HG02943 (cell line): ENCODE measurements around the gene FOXA2.
"Not testable (repeated sequence)": the region's sequence is repeated elsewhere in the genome, so short reads cannot be mapped to it uniquely, and the experiment has no call there.

Experiments used
- ATAC-seq: cut with Tn5 transposase; IDR thresholded peaks from one replicate; pipeline ENCODE4 v1.9.1; 2021; ENCODE audit warnings: mild to moderate bottlenecking, low read depth, moderate library complexity; ENCODE audit not compliant: unreplicated experiment

Gene FOXA2

GRCh38 chr20:22572023-22572422, 12.3 kb downstream of the FOXA2 start:
- ATAC-seq: no peak

- no peak for ATAC-seq
These were observed 15.0 kb downstream of the FOXA2 start for GRCh38 chr20:22569353-22569752.

- no peak for ATAC-seq
These were observed 15.5 kb downstream of the FOXA2 start for GRCh38 chr20:22568872-22569344.

DNA sequence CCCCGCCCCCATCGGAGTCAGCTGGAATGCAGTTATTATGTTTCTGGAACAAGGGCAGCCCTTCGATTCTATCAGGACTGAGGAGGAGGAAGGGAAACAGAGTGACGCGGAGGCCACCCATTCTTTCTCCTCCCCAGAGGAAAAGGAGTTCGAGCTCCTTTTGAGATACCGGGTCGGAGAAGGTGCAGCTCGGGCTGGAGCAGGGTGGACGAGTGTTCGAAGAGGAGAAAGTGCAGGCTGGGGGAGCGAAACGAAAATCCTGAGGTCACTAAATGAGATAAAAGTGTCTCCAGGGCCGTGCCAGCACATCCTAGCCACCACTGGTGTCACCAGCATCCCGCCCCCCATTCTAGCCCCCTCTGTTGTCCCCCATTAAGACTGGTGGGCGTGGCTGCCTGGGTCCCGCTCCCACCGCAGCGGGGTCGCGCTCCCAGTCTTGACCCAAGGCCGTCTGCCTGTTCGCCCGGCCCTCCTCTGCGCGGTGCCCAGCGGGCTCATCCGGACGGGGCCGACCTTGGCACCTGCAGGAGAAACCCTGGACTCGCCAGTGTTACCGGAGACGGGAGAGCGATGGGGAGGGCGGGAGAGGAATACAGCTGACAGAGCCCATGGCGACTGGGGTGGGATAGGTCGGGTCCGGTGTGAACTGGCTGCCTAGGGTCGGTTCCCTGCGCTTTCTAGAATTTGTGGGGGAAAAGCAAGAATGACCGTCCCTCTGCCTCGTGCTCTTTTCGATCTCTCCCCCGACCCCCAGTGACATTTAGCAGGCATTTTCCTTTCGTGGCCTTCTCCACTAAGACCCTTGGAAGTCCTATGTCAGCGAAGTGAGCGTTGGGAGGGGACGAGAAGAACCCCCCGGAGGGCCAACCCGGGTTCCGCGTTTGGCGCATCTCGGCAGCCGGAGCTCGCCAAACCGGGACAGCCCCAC, 16.2 kb downstream of the FOXA2 start:
- no peak for ATAC-seq

- ATAC-seq: no peak
These were observed 17.3 kb downstream of the FOXA2 start for GRCh38 chr20:22566876-22567658.

DNA sequence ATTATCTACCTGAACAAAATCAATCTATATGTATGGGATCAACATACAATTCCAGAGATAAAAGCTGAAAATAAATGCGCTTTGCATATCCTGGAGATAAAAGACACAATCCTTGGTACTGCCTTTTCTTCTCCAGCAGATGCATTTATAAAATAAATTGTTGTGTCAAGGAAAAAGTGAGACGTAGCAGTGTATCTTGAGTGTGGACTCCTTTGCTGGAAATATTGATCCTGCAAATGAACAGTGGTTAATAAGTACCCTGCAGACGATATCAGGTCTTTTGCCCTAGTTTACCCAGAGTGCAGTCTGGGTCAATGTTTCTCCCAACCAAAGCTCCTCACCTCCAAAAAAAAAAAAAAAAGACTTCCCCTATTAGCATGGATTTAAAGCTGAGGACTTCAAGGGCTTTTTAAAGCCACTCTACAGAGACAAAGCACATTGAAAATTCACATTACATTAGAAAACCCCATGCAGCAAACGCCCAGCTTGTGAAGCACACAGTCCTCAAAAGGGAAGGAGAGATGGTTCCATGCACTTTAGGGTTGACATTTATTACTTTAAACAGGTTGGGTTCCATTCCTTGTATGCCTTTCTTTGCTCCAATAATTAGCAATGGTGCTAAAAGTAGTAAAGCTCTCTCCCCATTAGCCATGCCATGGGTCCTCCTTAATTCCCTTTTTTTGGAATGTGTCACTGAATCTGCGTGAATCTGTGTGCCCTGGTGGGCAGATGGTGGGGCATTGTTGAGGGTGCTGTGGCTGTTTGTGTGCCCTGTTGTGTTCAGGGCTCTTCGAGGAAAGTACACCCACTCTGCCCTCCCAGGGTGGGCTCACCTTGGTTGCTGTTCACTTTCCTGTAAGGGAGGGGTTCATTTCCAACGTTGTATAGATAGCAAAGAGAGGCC, 21.1 kb downstream of the FOXA2 start:
- ATAC-seq: no peak

GRCh38 chr20:22562620-22563019, 21.8 kb downstream of the FOXA2 start:
- no peak for ATAC-seq

- no peak for ATAC-seq
These were observed 22.3 kb downstream of the FOXA2 start for GRCh38 chr20:22561965-22562577.

DNA sequence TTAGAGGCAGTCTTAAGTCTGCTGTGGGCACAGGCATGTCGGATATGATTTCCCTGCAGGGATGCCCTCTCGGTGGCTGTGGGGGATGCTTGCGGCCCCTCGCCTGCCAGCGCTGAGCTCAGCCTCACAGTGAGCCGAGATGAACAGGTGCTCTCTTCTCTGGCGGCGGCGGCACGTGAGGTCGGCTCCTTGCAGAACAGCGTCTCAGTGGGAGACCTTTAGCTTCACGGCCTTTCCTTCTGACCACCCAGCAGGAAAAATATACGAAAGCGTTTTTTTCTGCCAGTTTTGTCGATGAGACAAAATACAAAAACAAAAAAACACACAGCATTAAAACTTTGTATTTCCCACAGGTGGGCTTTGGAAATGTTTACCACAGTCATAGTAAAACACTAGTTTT, 23.6 kb downstream of the FOXA2 start:
- no peak for ATAC-seq

DNA sequence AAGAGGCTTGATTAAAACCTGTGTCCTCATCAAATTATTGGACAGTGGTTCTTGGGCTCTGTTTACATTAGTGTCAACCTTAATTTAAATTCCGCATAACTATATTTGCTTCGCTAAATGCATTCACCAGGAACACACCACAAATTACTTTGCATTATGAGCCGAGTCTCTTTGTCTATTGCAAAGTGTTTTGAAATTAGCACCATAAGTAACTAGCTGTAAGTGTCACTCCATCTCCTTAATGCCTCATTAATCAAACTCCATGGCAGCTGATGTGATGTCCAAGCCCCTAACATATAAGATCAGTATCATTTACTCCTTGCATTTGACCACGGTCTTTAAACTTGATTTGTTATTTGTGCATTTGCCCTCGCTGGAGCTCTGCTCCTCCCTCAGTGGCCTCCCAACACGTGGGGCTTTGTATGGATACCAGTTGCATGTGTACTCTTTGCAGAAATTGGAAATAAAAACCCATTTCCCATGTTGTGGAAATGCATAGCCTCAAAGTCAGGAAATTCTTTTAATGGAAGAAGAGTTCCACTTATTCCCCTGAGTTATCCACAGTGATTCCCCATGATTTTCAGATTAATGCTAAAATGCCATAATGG, 24.6 kb downstream of the FOXA2 start:
- no peak for ATAC-seq

- ATAC-seq: no peak
These were observed 26.7 kb downstream of the FOXA2 start for GRCh38 chr20:22557403-22558276.

GRCh38 chr20:22556565-22557056, 27.8 kb downstream of the FOXA2 start:
- ATAC-seq: no peak

- ATAC-seq: no peak
These were observed 28.4 kb downstream of the FOXA2 start for GRCh38 chr20:22555791-22556564.

- ATAC-seq: no peak
These were observed 30.0 kb downstream of the FOXA2 start for GRCh38 chr20:22554391-22554790.

GRCh38 chr20:22550514-22550913, 33.9 kb downstream of the FOXA2 start:
- not testable (repeated sequence) for ATAC-seq

GRCh38 chr20:22548040-22548439, 36.3 kb downstream of the FOXA2 start:
- ATAC-seq: no peak

DNA sequence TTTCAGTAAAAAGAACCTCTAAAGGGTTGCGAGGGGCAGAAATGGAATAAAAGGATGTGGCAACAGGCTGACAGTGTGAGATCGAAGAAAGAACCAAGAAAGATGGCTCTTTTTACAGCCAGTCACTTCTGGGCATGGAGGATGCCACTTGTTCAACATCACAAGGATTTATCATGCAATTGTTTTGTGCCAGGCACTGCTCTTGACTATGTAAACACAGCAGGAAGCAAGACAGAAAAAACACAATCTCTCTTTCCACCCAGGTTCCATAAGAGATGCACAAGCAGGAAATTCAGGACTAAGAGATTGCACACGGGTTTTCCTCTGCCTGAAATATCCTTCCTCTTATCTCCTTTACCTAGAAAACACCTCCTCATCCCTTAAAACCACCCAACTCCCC, 38.0 kb downstream of the FOXA2 start:
- no peak for ATAC-seq

GRCh38 chr20:22545045-22545444, 39.3 kb downstream of the FOXA2 start:
- ATAC-seq: no peak
